Posterior cingulate gyrus (tissue), 11 donors: Measurements from ENCODE around the gene MATR3.
"Not testable (repeated sequence)": the region's sequence is repeated elsewhere in the genome, so short reads cannot be mapped to it uniquely, and the experiment has no call there.

Experiments
- DNase-seq, 10 donors: peaks; one replicate each; pipeline versions ENCODE4 v3.0.0 to v3.0.0-alpha.2; 2020 to 2021; ENCODE audit warnings: mixed read lengths in 3 of 10
- intact Hi-C: fragments of 100-400 bp; cut with DNase I; formaldehyde crosslinking; loops from one replicate; pipeline ENCODE4 v1.15.1; 2023

The MATR3 gene

DNA sequence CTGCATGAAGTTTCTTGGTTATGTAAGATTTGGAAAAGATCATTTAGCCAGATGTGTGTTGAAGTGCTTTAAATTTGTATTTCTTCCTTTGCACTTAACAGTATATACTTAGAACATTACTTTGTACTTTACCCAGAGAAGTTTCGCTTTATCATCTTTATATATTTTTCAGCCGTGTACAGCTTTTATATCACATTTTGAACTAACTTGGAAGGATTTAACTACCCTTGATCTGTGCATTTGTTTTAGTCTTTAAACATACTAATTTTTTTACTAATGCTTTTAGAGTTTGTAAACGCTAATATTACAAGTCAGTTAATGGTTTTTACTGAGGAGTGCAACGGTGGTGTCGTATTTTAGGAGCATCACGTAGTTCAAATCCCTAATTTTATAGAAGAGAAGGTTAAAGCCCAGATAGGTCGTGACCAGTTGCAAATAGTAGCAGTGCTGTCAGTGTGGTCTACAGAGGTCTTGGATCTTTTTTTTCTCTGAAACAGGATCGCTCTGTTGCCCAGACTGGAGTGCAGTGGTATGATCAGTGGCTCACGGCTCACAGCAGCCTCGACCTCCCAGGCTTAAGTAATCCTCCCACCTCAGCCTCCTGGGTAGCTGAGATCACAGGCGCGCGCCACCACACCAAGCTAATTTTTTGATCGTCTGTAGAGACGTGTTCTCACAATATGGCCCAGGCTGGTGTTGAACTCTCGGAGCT, 2.0 kb downstream of the MATR3 start:
- intact Hi-C loops, result loop anchor here (2.0 kb wide), 1 partner anchor 45 kb away; the partner anchor contains the start of gene PAIP2
- no peak for DNase-seq

DNA sequence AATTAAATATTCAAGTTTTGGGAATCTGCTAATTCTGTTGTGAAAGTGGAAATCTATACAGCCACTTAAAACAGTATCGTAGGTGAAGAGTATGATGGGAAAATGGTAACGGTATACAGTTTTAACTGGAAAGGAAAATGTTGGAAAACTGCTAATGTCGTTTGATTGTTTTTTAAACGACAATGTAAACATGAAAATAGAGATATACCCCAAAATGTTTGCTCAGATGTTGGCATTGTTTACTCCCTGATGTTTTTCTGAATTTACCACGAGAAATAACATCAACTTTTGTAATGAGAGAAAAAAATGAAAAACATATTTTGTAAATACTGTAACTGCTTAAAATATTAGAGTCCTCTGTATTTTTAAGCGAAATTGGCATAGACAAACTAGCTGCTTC, 2.7 kb downstream of the MATR3 start:
- no peak for DNase-seq
- intact Hi-C loops, result no loop called here

DNA sequence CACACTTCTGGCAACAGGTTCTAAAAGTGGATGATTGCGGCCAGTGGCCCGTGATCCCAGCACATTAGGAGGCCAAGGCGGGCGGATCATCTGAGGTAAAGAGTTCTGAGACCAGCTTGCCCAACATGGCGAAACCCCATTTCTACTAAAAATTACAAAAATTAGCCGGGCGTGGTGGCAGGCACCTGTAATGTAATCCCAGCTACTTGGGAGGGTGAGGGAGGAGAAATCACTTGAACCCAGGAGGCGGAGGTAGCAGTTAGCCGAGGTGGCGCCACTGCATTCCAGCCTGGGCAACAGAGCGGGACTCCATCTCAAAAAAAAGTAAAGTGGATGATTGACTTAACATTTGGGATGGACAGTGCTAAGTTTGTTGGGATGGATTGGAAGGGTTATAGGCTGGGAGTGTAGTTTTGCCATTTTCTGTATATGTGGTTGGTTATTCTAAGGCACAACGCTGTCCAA, 3.4 kb downstream of the MATR3 start:
- intact Hi-C loops, result no loop called here

DNA sequence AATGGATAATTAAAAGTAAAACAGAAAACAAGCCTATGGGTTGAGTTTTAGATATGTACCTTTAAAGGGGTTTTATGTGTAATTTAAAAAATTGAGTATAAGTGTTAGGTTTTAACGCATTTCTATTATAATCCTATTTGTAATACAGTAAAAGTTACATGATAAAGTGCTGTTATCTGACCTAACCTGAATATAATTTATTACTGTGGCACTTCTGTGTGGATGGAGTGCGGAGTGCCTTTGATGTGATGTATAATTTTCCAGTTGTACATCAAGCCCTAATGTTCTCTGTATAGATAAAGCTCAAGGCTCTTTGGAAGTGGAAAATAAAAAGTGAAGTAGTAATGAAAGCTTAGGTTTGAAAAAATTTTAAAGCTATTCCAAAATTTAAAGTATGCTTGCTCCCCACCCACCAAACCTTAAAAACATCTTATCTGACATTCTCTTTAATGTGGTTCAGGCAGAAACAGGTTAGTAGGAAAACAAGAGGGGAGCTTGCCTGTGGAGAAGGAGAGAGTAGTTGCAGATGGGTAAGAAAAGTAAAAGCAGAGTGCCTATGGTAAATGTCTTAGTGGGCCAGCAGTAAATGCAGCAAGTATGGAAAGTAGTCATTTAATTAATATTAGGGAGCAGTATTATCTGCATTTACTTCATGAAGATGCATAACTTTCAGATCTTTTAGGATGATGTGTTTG, 4.0 kb downstream of the MATR3 start:
- intact Hi-C loops, result no loop called here
- DNase-seq, result no peak

More for the DNA sequence above, 3.4 kb downstream of the MATR3 start:
- DNase-seq, result no peak

DNA sequence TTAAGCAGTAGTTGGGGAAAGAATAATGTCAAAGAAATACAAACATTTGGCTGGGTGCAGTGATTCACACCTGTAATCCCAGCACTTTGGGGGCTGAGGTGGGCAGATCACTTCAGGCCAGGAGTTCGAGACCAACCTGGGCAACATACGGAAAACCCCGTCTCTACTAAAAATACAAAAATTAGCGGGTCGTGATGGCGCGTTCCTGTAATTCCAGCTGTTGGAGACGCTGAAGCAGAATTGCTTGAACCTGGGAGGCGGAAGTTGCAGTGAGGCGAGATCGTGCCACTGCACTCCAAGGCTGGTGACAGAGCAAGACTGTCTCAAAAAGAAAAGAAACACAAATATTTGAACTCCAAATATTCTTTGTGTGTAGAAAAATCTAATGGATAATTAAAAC, 4.7 kb downstream of the MATR3 start:
- DNase-seq, result no peak
- intact Hi-C loops, result no loop called here

DNA sequence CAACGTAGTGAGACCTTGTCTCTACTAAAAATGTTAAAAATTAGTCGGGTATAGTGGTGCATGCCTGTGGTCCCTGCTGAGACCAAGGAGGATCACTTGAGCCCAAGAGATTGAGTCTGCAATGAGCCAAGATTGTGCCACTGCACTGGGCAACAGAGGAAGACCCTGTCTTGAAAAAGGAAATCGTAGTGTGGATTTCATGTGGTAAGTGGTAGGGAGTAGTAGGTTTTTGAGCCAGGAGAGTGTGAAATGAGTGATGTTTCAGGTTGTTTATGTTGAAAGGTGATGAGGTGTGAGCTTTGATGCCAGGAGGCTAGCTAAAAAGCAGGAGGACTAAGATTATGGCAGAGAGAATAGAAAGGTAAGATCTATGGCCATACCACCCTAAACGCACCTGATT, 5.9 kb downstream of the MATR3 start:
- intact Hi-C loops, result no loop called here
- no peak for DNase-seq

DNA sequence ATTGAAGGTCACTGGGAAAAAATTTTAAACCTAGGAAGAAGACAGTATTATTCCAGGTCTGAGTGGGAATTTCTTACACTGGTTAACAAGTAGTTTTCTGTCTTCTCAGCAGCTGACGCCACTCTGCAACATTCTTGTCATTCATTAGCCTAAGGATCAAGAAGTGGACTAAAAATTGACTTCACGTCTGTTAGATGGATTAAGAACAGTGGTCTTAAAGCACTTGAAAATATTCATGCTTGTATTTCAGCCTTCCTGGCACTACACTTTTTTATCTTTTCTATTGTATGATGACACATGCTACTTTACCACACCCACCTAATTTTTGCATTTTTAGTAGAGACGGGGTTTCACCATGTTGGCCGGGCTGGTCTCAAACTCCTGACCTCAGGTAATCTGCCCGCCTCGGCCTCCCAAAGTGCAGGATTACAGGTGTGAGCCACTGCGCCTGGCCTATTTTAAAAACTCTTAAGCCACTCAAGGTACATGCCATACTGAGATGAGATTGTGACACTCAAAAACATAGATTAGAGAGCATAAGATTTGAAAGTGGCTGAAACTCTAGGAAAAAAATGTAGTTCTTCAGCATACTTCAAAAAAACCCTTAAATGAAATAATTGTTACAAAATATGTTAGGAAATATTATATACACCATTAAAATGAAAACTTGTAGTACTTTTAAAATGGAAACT, 8.4 kb downstream of the MATR3 start:
- DNase-seq, result no peak
- intact Hi-C loops, result no loop called here

DNA sequence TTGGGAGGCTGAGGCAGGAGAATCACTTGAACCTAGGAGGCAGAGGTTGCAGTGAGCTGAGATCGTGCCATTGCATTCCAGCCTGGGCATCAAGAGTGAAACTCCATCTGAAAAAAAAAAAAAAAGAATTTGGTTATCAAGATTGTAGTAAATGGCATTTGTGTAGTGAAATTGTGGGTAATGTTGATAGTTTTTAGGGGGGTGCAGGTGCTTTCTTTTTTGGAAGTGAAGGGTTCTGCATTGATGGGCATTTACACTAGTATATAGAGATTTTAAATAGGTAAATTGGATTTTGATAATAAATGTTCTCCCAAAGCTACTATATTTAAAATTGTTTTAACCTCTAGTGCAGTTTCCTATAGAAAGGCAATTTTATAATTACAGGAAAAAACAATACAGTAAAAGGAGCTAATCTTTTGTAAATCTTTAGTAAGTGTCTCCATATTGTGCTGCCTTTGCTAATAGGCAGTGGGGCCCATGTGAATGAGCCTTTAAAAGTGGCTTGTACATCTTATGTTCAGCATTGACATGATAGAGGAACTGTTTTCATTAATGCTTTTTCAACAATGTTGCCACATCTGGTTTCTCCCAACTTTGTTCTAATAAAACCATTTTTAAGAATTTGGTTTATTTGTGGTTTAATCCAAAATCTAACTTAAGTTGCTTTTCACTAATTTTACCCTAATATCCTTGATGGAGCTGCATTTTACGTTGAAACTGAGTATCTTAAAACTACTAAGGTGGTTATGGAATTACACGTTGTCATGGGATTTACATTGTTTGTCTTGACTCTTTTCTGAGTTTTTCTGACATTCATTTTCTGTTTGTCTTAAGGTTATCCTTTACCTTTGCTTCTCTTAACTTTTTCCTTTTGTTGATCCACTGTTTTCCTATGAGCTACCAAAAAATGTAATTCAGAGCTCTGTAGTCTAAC, 11.1 kb downstream of the MATR3 start:
- no peak for DNase-seq
- intact Hi-C loops, result no loop called here

DNA sequence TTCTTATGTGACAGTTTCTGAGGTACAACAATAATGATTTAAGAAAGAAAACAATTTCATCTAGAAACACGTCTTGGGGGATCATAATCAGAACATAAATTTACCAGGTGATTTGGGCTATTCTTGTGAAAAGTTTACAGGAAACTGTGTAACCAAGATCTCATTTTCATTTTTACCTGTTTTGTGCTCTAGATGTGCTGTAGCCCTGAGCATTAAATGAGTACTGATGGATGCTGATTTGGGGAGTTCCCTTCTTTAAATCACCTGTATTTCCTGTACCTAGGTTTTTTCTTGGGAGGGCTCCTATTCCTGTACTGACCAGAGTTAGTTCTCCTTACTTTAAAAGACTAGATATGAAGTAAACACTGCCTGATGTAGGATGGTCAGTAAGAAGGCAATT, 12.7 kb downstream of the MATR3 start:
- no peak for DNase-seq
- intact Hi-C loops, result no loop called here

DNA sequence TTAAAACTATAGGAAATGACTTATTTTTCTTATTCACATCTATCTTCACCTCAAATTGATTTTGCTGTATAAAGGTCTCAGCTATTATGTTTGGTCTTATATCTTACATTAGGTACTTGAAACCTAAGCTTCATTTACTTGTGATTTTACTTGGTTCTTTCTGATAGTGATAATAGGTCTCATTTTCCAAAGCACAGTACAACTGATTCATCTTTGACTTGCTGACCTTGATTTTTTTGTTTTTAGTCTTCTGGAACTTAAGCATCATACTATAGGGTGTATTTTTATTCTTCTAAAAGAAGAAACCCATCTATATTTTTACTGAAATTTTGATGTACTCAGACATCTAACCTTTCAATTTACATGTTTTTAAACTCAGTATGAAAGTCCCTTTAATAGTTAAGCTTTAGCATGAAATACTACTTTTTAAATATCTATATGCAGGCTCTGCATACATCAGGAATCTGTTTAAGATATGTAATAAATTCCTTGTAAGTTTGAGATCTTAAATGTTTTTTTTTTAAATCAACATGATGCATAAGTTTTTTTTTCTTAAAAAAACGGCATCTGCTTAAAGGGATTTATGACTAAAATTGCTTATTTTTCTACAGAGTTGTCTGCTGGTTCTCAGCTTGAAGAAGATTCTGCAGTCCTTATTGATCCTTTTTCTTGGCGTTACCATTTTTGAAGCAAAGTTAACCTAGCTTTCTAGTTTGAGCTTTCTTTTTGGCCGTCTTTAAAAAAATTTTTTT, 13.3 kb downstream of the MATR3 start:
- no peak for DNase-seq

DNA sequence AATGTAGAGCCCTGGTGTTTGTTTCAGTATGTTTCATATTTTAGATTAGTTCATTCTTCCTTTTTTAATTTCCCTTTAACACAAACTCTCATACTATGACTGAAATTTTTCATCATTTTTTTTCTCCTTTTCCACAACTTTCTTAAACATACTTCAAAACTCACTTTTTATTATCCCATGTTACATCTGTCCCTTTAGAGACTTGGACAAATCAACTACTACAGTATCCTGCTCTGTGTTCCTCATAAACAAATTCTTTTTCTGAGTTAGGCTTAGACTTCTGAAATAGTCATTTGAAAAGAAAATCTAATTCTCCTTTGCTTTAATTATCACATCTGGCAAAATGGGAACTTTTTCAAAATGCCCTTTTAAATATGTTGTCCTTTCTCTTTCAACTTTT, 15.3 kb downstream of the MATR3 start:
- no peak for DNase-seq
- intact Hi-C loops, result no loop called here

More for the DNA sequence above, 13.3 kb downstream of the MATR3 start:
- intact Hi-C loops, result no loop called here

DNA sequence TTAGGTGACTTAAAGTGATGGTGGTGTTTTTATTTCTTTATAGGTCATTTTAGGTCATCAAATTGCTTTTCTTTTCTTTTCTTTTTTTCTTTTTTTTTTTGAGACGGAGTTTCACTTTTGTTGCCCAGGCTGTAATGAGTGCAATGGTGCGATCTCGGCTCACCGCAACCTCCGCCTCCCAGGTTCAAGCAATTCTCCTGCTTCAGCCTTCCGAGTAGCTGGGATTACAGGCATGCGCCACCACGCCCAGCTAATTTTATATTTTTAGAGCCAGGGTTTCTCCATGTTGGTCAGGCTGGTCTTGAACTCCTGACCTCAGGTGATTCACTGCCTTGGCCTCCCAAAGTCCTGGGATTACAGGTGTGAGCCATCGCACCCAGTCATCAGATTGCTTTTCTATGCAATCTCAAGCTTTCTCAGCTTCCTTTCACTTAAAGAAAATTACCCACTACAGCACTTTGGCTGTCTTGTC, 17.2 kb downstream of the MATR3 start:
- intact Hi-C loops, DNase-seq: not testable (repeated sequence)

DNA sequence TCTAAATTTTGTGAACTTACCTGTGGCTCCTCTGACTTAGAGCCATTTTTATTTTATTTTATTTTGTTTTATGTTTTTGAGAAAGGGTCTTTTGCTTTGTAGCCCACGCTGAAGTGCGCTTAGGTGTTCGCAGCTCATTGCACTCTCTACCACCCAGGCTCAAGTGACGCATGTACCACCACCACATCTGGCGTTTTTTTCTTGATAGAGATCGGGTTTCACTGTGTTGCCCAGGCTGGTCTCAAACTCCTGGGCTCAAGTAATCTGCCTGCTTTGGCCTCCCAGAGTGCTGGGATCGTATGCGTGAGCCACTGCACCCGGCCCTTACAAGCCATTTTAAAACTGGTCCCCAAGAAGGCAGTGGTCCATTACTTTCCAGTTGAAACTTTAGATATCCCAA, 18.5 kb downstream of the MATR3 start:
- no peak for DNase-seq

DNA sequence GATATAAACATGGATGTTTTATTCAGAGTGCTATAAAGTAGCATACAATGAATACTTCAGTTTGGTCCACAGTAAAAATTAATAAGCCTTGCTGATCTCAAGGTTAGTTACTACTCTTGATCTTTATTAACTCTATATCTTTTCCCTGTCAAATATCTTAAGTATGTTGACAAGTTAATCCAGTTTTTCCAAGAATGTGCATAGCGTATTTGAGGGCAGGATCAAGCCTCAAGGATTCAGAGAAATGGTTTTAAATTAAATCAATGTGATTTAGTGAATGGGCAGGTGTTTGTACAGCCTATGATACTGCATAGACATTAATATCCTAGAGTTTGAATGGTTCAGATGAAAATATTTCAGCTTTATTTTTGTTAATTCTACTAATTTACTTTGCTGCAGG, 20.7 kb downstream of the MATR3 start:
- intact Hi-C loops, result no loop called here
- DNase-seq, result no peak

More for the DNA sequence above, 18.5 kb downstream of the MATR3 start:
- intact Hi-C loops, result no loop called here

DNA sequence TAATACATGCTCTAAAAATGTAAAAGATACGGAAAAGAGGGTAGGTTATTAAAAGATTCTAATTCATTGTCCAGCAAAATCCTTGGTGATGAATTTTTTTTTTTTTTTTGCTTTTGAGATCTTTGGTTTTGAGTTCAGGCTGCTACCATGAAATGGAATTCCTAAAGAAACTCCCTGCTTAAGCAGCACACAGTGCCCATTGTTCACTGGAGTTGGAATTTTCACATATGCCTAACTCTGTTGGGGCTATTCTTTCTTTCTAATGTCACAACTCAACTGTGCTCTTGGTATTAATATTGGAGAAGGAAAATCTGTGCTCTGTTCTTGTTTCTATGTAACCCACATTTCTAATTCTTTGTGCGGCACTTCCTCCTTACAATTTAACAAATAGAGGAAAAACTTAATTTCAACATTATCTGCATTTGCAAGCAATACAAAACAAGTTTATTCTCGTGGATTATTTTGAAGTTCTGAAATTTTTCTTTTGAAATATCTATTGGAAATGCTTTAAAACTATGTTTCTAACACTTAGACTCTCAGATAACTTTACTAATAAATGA, 21.6 kb downstream of the MATR3 start:
- intact Hi-C loops, result no loop called here
- no peak for DNase-seq

DNA sequence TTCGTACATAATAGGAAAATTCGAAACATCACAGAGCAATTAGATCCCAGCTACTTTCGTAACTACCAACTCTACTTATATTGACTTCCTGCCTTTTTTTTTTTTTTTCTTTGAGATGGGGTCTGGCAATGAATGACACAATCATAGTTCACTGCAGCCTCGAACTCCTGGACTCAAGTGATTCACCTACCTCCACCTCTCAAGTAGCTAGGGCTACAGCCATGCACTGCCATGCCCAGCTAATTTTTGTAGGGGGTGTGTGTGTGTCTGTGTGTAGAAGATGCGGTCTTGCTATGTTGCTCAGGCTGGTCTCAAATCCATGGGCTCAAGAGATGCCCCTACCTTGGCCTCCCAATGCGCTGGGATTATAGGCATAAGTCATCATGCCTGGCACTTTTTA, 42.3 kb downstream of the MATR3 start:
- no peak for DNase-seq
- intact Hi-C loops, result no loop called here

DNA sequence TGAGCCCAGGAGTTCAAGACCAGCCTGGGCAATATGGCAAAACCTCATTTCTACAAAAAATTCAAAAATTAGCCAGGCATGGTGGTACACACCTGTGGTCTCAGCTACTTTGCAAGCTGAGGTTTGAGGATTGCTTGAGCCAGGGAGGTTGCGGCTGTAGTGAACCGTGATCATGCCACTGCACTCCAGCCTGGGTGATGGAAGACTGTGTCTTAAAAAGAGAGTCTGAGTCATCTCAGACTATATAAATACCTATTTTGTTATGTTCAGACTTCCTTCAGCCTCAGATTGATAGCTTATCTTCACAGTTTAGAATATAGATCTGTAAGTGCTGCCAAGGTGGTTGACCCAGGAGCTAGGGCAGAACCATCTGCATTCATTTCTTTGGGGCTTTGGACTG, 46.5 kb downstream of the MATR3 start:
- no peak for DNase-seq
- intact Hi-C loops, result loop anchor here (2.0 to 5.0 kb wide), 2 partner anchors 45 to 68 kb away; no protein-coding TSS in a partner anchor

DNA sequence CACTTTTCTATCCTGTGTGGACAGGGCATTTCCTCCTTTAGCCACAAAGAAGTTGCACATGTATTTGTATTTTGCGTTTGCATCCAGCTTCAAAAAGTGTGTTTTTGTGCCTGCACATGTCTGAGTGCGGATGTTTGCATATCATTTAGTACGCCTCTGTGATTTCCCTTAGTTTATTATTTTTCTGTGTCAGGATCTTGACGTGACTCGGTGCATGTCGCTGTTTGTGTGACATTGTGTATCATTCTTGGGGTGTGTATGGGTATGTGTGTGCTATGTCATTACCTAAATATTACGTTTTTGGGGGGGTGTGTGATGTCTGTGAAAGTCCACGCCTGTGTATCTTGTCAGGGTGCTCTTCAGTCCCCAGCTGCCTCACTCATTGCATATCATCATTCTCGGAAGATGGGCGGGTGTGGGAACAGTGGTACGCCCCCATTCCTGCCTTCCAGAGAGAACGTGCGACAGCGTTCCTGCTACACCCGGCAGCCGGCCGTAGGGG, 47.7 kb downstream of the MATR3 start:
- no peak for DNase-seq
- intact Hi-C loops, result loop anchor here (2.0 to 5.0 kb wide), 2 partner anchors 46 to 69 kb away; no protein-coding TSS in a partner anchor
